Left ventricle myocardium inferior (tissue), 1 donor: ENCODE data around the gene EFHD1. TPM values are rescaled to one million over a fixed set of nuclear protein-coding genes. Genes with fewer than 3 reads are reported as not detected.
A peak's percentile ranks its signal among the peaks of the same experiment; 100 is the strongest.

Source experiments
- DNase-seq: peaks from one replicate; pipeline ENCODE4 v3.0.0-alpha.2; 2020
- H3K27ac ChIP-seq: fragments of 200-600 bp; replicated peaks from 2 replicates; pipeline ENCODE4 v1.8.0; 2021
- H3K27me3 ChIP-seq: fragments of 200-600 bp; 2 replicates; pipeline ENCODE4 v1.8.0; 2021; ENCODE audit warnings: low read depth
- H3K36me3 ChIP-seq: fragments of 200-600 bp; 2 replicates; pipeline ENCODE4 v1.8.0; 2021
- H3K4me1 ChIP-seq: fragments of 200-600 bp; 2 replicates; pipeline ENCODE4 v1.8.0; 2021
- H3K4me3 ChIP-seq: fragments of 200-600 bp; 2 replicates; pipeline ENCODE4 v1.8.0; 2021; ENCODE audit warnings: mild to moderate bottlenecking, moderate library complexity
- H3K9me3 ChIP-seq: fragments of 200-600 bp; replicated peaks from 2 replicates; pipeline ENCODE4 v1.8.0; 2021
- intact Hi-C: fragments of 100-400 bp; cut with micrococcal nuclease; formaldehyde crosslinking; loops from one replicate; pipeline ENCODE4 v1.11.0; 2022
- total RNA-seq: library from RNA; stranded (reverse); fragmentation: NEBNext Ultra II Directional; extraction: Animal tissue kit (Norgen Biotek cat#: 25700); gene quantifications from one replicate; pipeline ENCODE4 v1.2.1, GENCODE V29; 2021
- TF ChIP-seq, protein P1 (sequence below): fragments of 200-600 bp; IDR thresholded peaks from 2 replicates; pipeline ENCODE4 v1.8.0; 2021; ENCODE audit warnings: antibody characterized with exemption, mild to moderate bottlenecking, borderline replicate concordance
- donor health status: DM: no; HTN: yes; CAD: no; lungs with severe emphysema.

The EFHD1 gene
- total RNA-seq, 1 donor from 2014 or later, result 29.7 TPM

DNA sequence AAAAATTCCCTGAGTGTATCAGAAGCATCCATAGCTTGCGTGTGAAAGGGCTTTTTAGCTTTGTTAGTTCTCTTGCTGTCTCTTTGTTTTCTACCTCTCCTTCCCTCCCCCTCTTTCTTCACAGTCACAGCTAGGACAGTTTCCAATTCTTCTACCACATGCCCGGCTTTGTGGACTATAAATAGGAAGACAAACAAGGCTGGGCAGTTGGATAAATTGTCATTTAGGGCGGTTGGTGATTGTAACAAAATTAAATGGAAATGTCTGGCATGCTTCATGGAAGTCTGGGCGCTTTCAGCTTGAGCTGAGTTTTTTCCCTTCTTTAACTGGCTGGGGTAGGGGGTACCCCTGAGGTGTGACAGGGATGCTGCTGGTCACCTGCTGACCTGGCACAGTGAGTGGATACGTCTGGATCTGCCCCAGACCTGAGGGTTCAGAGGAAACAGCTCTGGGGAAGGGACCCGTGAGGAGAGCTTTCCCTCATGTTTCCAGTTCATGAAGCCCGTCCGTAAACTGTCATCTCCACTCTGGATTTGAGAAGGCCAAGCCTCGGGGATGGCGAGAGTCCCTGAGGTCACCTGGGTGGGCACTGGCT, 34.7 kb downstream of the EFHD1 start:
- TF ChIP-seq, protein P1, sequence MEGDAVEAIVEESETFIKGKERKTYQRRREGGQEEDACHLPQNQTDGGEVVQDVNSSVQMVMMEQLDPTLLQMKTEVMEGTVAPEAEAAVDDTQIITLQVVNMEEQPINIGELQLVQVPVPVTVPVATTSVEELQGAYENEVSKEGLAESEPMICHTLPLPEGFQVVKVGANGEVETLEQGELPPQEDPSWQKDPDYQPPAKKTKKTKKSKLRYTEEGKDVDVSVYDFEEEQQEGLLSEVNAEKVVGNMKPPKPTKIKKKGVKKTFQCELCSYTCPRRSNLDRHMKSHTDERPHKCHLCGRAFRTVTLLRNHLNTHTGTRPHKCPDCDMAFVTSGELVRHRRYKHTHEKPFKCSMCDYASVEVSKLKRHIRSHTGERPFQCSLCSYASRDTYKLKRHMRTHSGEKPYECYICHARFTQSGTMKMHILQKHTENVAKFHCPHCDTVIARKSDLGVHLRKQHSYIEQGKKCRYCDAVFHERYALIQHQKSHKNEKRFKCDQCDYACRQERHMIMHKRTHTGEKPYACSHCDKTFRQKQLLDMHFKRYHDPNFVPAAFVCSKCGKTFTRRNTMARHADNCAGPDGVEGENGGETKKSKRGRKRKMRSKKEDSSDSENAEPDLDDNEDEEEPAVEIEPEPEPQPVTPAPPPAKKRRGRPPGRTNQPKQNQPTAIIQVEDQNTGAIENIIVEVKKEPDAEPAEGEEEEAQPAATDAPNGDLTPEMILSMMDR, result no peak
- Histone ChIP-seq H3K4me3 (peak overlapping the region; percentile 3), H3K27ac (peak overlapping the region; percentile 73), H3K4me1 (peaks cover 40% of the 10 kb centered on the region), H3K9me3 (no peaks in the 10 kb centered on the region), H3K36me3 (no peaks in the 10 kb centered on the region), H3K27me3 (no peaks in the 10 kb centered on the region)
- intact Hi-C loops, result loop anchor here (5.0 kb wide), 1 partner anchor 56 kb away; no protein-coding TSS in a partner anchor
- no peak for DNase-seq

- no peaks in the 10 kb centered on the region for H3K9me3 ChIP-seq
- peak overlapping the region; percentile 30 for H3K27ac ChIP-seq
- DNase-seq, result no peak
- H3K4me1 ChIP-seq, result peaks cover 43% of the 10 kb centered on the region
- intact Hi-C loops, result loop anchor here (5.0 kb wide), 1 partner anchor 57 kb away; no protein-coding TSS in a partner anchor
- H3K36me3 ChIP-seq, result peaks cover 2% of the 10 kb centered on the region
- no peak overlapping the region for H3K4me3 ChIP-seq
- TF ChIP-seq, protein P1, result peak; percentile 68
- no peaks in the 10 kb centered on the region for H3K27me3 ChIP-seq
Observed at GRCh38 chr2:232668805-232669444, 35.5 kb downstream of the EFHD1 start.

- H3K36me3 ChIP-seq, result peaks cover 10% of the 10 kb centered on the region
- intact Hi-C loops, result no loop called here
- TF ChIP-seq, protein P1, result no peak
- peaks cover 25% of the 10 kb centered on the region for H3K4me1 ChIP-seq
- DNase-seq, result no peak
- H3K9me3 ChIP-seq, result no peaks in the 10 kb centered on the region
- H3K4me3 ChIP-seq, result no peak overlapping the region
- no peak overlapping the region for H3K27ac ChIP-seq
- H3K27me3 ChIP-seq, result no peaks in the 10 kb centered on the region
Observed at GRCh38 chr2:232672588-232672987, 39.2 kb downstream of the EFHD1 start.

DNA sequence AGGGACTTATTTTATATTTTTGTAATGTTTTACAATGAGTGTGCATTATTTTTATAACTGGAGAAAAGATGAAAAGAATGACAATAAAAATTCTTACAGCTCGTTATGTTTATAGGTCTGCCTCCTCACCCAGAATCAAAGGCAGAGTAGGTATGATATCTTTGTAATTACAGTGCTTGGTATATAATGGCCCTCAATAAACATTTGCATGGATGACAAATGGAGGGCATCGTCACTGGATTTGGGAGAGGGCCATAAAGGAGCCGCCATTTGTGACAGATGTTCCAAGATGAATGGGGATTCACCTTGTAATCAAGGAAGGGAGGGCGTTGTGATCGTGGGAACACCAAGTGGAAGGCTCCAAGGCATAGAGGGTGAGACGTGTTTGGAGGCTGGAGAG, 41.1 kb downstream of the EFHD1 start:
- intact Hi-C loops, result no loop called here
- TF ChIP-seq, protein P1, result no peak
- peaks cover 11% of the 10 kb centered on the region for H3K36me3 ChIP-seq
- H3K27ac ChIP-seq, result no peak overlapping the region
- H3K4me3 ChIP-seq, result no peak overlapping the region
- H3K9me3 ChIP-seq, result no peaks in the 10 kb centered on the region
- DNase-seq, result no peak
- peaks cover 10% of the 10 kb centered on the region for H3K4me1 ChIP-seq
- H3K27me3 ChIP-seq, result no peaks in the 10 kb centered on the region

GRCh38 chr2:232675381-232675780, 42.0 kb downstream of the EFHD1 start:
- no peak for DNase-seq
- TF ChIP-seq, protein P1, result no peak
- H3K27me3 ChIP-seq, result no peaks in the 10 kb centered on the region
- no peak overlapping the region for H3K27ac ChIP-seq
- no peaks in the 10 kb centered on the region for H3K9me3 ChIP-seq
- H3K36me3 ChIP-seq, result peaks cover 11% of the 10 kb centered on the region
- peaks cover 10% of the 10 kb centered on the region for H3K4me1 ChIP-seq
- intact Hi-C loops, result no loop called here
- no peak overlapping the region for H3K4me3 ChIP-seq
